ENCODE measurements around the gene SELE.

Gene SELE

DNA sequence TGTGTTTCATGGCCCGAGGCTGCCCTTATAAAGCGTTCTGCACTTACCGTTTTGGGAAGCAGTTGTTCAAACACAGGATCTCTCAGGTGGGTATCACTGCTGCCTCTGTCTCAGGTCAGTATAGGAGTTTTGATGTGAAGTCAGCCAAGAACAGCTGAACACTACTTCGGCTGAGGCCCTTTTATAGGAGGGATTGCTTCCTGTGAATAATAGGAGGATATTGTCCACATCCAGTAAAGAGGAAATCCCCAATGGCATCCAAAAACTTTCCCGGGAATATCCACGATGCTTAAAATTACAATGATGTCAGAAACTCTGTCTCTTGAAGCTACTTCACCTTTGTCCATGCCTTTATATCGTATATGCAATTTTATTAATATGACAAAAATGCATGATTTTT lies at the start of gene SELE:
TSS of gene SELE (minus strand) at position 156 of the 400 bp plus-strand sequence. CDS start 467 bp downstream, outside the sequence.
- DNase-seq: no peak

- no peak for DNase-seq
Observed at GRCh38 chr1:169782596-169782995, 48.7 kb upstream of the SELE start.

- no peak for DNase-seq
Observed at GRCh38 chr1:169779970-169780369, 46.1 kb upstream of the SELE start.

- DNase-seq: no peak
Observed at GRCh38 chr1:169779150-169779549, 45.3 kb upstream of the SELE start.

DNA sequence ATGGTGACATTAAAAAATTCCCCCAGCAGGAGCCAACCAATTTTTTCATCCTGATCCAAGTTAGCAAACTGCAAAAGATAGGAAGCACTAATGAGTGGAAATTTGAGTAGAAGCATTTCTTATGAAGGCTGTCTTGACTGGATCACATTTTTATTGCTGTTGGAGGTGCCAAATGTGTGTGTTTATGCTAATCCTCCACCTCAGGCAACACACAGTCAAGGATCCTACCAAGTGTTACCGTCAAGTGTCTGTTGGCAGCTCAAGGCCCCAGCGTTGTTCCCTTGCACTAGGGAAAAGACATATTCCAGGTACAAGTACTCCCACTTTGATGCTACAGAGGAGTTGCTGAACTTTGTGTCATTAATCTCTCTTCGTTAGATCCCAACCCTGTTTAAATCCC lies 42.6 kb upstream of the SELE start:
- DNase-seq: no peak

DNA sequence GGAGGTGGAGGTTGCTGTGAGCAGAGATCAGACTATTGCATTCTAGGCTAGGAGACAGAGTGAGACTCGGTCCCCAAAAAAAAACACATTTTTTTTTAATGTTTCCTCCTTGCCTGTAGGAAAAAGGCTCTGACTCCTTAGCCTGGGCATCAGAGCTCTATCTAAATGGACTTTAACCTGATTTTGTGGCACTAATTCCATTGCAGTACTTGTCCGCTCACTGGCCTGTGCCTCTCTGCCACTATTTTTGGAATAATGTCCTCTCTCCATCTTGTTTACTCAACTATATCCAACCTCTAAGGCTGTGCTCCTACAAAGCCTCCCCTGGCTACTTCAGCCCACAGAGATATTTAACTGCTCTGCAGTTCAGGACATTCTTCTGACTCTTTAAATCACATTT lies 34.3 kb upstream of the SELE start:
- DNase-seq: no peak

GRCh38 chr1:169765580-169766331 lies 31.9 kb upstream of the SELE start:
- DNase-seq: no peak

- no peak for DNase-seq
Observed at GRCh38 chr1:169764919-169765318, 31.0 kb upstream of the SELE start.

DNA sequence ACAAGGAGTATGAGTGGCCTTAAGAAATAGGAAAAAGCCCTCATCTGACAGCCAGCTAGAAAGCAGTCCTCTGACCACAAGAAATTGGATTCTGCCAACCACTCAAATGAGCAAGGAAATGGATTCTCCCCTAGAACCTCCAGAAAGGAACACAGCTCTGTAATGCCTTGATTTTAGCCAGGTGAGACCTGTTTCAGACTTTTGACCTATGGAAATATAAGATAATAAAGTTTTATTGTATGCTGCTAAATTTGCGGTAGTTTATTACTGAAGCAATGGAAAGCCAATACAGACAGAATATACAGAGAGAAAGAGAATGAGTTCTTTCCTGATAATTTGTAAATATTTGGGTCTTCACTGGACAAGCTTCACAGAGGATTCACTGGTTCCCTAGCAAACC lies 28.8 kb upstream of the SELE start:
- peak in 1 of 2 experiments; percentile 1 for DNase-seq

DNA sequence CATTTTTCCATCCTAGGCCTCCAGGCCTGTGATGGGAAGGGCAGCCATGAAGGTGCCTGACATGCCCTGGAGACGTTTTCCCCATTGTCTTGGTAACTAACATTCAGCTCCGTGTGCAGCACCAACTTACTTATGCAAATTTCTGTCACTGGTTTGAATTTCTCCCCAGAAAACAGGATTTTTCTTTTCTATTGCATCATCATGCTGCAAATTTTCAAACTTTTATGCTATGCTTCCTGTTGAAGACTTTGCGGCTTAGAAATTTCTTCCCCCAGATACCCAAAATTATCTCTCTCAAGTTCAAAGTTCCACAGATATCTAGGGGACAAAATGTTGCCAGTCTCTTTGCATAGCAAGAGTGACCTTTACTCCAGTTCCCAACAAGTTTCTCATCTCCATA lies 25.2 kb upstream of the SELE start:
- DNase-seq: no peak

- no peak for DNase-seq
Observed at GRCh38 chr1:169753549-169753948, 19.7 kb upstream of the SELE start.

DNA sequence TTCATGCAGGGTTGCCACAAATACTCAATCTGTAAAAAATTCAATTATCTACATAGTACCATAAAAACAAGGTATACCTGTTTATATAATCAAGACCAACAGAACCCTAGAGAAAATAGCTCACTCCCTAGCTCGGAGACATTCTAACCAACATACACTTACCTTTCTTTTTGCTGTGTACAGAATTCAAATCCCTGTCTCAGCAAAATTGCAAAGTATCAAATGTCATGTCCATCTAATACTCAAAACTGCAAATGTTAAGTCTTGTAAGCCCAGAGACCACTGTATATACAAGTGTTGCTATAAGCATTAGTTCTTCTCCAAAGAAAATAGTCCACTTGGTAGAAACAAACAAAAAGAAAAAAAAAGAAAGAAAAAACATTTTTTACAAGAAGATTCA lies 16.2 kb upstream of the SELE start:
- DNase-seq: no peak

- DNase-seq: no peak
Observed at GRCh38 chr1:169746550-169746949, 12.7 kb upstream of the SELE start.

GRCh38 chr1:169745015-169745861 lies 11.4 kb upstream of the SELE start:
- DNase-seq: no peak

DNA sequence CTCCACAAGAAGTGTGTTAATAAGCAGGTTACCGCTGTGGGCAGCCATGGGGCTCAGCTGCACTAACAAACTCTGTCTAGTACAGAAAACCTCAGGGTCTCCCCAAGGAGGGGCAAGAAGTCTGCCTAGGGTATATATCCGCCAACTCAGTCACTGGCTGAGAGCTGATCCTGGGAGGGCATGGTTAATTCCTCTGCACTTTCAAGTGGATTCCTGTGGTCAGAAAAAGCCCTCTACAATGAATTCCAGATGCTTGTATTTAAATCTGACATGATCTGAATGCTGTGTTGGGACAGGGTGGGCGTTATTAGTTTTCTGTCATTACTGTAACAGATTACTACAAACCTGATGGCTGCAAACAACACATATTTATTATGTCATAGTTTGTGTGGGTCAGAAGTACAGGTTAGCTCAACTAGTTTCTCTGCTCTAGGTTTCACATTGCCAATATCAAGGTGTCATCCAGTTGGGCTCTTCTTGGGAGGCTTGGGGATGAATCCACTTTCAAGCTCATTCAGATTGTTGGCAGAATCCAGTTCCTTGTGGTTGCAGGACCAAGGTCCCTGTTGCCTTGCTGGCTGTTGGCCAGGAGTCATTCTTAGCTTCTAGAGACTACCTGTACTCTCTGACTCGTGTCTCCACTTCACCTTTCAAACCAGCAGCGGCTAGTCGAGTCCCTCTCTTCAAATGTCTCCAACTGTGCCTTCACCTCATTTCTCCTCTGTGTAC lies 8.0 kb upstream of the SELE start:
- no peak for DNase-seq

DNA sequence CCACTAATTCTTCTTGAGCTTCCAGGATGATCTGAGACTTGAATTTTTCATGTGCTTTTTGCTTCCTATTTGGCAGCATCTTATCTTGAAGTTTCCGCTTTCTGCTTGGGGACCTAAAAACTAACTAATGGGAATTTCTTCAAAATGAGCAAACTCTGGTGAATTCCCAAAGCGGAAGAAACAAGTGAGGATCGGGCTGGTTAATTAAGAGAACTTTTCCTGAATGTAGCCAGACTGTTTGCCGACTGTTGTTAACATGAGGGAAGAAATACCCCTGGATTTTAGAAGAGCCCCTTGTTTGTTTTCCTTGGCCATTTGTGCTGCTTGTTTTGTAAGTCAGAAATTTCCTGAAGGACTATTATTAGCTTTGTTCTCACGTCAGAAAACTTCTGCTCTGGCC lies 6.1 kb upstream of the SELE start:
- DNase-seq: no peak

DNA sequence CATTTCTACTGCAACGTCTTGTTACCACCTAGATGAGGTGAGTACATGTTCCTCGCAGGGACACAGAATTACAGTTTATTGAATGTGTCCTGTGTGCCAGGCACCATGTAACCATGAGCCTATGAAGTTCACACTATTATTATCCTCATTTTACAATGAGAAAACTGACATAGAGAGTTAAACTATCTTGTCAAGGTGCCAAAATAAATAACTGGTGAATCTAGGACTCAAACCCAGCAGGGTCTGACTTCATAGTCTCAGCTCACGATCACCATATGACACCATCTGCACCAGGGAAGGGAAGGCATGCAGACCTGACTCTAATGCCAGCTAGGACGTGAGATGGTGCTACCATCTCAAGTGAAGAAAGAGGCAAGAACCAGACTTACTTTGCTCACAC lies 2.4 kb downstream of the SELE start:
- no peak for DNase-seq

GRCh38 chr1:169729991-169730390 lies 3.9 kb downstream of the SELE start:
- no peak for DNase-seq

DNA sequence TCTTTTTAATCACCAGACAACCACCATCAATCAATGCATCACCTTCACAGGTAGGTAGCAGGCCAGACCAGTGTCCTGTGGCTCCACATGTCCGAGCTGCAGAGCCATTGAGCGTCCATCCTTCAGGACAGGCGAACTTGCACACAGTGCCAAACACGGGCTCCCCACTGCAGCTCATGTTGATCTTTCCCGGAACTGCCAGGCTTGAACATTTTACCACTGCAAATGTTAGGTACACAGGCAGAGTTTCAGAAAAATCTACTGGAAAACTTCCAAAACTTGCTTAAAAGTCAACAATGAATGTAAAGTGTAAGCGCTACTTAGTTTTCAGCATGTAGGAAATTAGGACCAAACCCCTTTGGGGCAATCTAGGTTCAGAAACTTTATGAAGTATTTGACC lies 6.6 kb downstream of the SELE start:
- DNase-seq: no peak

GRCh38 chr1:169726851-169727250 lies 7.0 kb downstream of the SELE start:
- DNase-seq: no peak

DNA sequence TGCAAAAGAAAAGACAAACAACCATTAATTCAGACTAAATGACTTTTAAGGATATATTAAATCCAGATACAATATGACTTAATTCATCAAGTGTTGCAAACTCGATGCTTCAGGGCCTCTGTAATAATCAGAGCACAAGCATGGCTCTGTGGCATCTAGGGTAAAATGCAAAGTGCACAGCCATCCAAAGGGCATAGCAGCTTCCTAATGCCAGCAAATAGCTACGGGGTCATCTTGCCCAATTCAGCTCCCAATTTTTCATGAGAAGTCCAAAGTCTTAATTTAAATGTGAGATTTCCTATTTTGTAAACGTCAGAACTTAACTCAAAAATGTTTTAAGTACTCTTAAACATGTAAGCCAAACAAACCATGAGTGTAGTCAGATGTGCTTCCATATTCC lies 7.9 kb downstream of the SELE start:
- no peak for DNase-seq

DNA sequence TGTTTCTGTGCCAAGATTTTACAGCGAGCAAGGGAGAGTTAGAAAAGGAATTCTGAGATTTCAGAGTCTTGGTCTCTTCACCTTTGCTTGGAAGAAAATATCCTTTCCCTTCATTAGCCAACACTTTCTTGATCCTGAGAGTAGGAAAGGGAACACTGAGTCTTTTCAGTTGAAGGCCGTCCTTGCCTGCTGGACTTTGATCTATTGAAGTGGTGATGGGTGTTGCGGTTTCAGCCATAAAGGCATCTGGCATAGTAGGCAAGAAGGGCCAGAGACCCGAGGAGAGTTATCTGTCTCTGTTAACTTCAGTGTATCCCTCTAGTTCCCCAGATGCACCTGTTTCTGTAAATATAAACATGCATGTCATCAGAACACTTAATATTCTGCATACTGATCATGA lies 9.7 kb downstream of the SELE start:
- no peak for DNase-seq

- no peak for DNase-seq
Observed at GRCh38 chr1:169723763-169724162, 10.1 kb downstream of the SELE start.

DNA sequence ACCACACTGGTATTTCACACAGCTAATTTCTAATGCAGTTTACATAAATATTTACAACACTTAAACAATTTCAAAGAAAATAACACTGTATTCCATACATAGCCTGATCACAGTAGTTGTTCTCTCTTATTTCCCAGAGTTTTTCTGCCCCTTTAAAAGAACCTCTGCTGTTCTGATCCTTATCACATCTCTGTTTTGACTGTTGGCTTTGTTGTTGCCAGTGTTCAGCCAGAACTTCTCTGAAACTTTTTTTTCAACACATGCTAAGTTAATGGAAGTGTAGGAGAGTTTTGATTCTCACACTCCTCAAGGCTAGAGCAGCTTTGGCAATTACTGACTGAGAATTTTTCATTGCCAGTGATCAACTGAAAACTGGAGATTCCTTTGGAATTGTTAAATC lies 11.1 kb downstream of the SELE start:
- DNase-seq: no peak
